NCI-H1417 treated with DMSO at 0.1 percent for 48 hours (cell line): ENCODE results near the gene MPI.
"Not testable (repeated sequence)": the region's sequence is repeated elsewhere in the genome, so short reads cannot be mapped to it uniquely, and the experiment has no call there.

Experiments
- DNase-seq: peaks from one replicate; lab custom pipeline; 2025; lab: John Stamatoyannopoulos, UW

MPI gene

DNA sequence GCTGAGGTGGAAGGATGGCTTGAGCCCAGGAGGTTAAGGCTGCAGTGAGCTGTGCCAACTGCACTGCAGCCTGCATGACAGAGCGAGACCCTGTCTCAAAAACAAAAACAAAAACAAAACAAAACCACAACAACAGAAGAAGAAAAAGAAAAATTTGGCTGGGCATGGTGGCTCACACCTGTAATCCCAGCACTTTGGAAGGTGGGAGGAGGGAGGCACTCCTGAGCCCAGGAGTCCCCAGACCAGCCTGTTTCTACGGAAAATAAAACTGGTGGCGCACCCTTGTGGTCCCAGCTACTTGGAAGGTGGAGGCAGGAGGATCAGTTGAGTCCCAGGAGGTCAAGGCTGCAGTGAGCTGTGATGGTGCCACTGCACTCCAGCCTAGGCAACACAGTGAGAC, 45.4 kb downstream of the MPI start:
- not testable (repeated sequence) for DNase-seq

DNA sequence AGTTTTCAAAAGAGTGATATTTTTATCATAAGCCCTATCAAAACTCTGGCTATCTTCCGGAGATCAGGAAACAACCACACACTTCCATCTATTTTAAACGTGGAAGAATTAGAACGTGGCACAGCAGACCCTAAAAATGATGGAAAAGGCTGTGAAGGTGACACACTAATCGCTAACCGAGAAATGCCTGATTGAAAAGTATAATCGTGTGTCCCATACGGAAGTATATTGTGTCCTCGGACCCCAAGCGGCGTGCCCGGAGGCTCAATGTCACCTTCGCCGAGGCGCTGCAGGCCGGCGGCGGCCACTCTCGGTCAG, 47.4 kb downstream of the MPI start:
- DNase-seq = no peak

DNA sequence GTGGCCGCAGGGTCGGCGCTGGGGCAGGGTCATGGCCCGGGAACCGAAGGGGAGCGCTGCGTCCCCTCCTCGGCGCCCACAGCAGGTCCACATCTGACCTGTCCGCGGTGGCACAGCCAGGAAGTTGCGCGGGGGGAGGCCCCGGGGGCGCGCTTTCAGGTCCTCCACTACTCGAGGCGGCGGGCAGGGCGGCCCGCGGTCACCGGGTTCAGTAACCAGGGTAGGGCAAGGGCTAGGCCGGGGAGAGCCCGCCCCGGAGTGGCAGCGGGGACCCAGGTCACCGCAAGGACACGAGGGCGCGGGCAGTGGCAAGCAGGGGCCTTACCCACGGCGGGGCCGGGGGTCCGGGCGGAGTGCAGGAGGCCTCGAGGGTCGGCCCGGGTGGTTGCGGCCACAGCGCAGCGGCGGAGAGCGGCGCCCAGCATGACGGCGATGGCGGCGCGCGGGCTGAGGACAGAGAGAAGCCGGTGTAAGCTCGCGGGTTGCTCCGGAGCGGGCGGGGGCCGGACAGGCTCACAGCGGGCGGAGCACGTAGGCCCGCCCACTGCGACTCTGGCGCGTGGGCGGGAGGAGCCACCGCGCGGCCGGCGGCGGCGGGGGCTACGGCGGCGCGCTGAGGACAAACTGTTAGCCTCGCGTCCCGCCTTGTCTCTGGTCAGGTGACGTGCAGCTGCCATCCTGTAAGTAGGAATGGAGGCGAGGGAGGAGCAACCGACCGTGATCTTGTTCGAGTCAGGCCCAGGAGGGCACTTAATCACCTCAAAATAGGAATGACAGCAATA, 47.9 kb downstream of the MPI start, which contains the start of gene COX5A:
Gene COX5A, minus strand, starts transcription at position 484 of the 782 bp plus-strand sequence. Its CDS starts 59 bp downstream, at position 425.
- DNase-seq = peak; percentile 90

DNA sequence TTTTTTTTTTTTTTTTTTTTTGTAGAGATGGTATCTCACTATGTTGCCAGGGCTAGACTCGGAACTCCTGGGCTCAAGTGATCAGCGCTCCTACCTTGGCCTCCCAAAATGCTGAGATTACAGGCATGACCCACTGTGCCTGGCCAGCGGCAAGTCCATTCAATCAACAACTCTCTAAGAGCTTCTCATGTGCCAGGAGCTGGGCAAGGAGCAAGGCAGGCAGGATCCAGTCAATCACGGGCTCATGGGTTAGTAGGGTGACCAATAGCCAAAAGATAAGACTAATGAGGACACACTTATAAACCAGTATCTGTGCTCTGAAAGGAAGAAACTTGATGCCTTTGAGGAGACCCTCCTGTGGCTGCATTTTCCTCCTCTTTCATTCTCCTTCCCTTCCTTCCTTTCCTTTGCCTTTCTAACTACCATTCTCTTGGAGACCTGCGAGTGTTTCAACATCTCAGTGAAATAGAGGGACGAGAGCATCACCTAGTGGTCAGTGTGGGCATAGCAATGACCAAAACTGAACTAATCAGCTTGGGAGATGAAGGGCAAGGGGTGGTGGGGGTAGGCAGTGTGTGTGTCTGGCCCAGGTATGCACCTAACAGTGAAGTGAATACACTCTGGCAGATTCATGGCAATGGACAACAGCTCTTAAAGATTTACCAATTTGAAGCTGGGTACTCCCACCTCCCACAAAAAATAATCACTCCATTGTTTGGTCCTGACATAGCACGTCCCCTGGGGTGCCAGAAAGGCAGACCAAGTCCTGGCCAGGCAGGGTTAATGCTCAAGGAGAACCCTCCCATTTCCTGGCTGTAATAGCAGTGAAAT, 60.5 kb downstream of the MPI start:
- DNase-seq = peak; percentile 46

DNA sequence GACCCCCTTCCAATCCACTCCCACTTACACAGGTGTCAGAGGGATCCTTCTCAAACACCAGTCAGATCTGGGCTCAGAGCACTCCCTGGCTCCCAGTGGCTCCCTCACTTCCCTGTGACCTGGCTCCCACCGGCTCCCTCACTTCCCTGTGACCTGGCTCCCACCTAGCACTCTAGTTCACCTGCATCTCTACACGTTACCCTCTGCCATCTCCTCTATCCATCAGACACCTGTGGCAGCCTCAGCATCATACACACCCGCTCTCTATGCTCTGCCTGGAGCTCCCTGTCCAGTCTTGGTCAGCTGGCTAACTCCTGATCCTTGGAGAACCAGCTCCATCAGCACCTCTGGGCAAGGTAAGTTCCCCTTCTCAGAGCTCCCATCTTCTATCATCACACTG, 61.2 kb downstream of the MPI start:
- no peak for DNase-seq
